ENCODE results near the gene THAP3. TPM values are rescaled to one million over a fixed set of nuclear protein-coding genes. Genes with fewer than 3 reads are reported as not detected.

THAP3 gene
- total and polyA plus RNA-seq, 2 of the 4 experiments (the other 2 are of a cell fraction), result 14.2 to 14.9 TPM

GRCh38 chr1:6645018-6645417 is 20.4 kb downstream of the THAP3 start:
- dilution Hi-C loops (cut with HindIII; ENCODE audit: low sequenced_read_pairs, unreplicated experiment), result no loop called here
- POLR2A ChIA-PET (ENCODE audit: unreplicated experiment), result no interaction called here
- no peak overlapping the region for H3K18ac ChIP-seq (ENCODE audit: low read depth, low read length)

More at GRCh38 chr1:6645018-6645417, 20.4 kb downstream of the THAP3 start:
- Histone ChIP-seq H3K27ac (ENCODE audit: insufficient read depth, low read length) (no peak overlapping the region), H2BK5ac (ENCODE audit: low read depth, low read length, poor library complexity, severe bottlenecking) (no peak overlapping the region), H4K91ac (ENCODE audit: insufficient read depth, low read depth, low read length) (no peak overlapping the region), H3K4me3 (ENCODE audit: insufficient read depth, low read depth, low read length) (no peak overlapping the region), H3K9me1 (ENCODE audit: insufficient read depth, low read length) (no peaks in the 10 kb centered on the region; the same call in 1 of the 2 replicates), H4K8ac (ENCODE audit: low read depth in 2 of 2, low read length in 2 of 2) (no peak overlapping the region), H2AK5ac (ENCODE audit: low read depth, low read length) (no peak overlapping the region), H3K23ac (ENCODE audit: low read depth, low read length) (no peak overlapping the region), H3K14ac (replicated peaks; ENCODE audit: low read depth, low read length) (no peak overlapping the region), H4K5ac (ENCODE audit: low read depth, low read length) (no peak overlapping the region), H2BK20ac (ENCODE audit: low read depth, low read length) (no peak overlapping the region), H3K4me2 (ENCODE audit: low read depth, low read length) (no peak overlapping the region), H2AK9ac (replicated peaks; ENCODE audit: low read depth, low read length, poor library complexity) (no peak overlapping the region), H2BK120ac (ENCODE audit: low read depth, low read length) (no peak overlapping the region), H3K36me3 (ENCODE audit: control insufficient read depth, insufficient read depth, low read length) (peaks cover 32% of the 10 kb centered on the region), H3K79me1 (ENCODE audit: low read depth in 1 of 2, low read length in 2 of 2) (no peaks in the 10 kb centered on the region), H3K4me1 (ENCODE audit: control insufficient read depth, insufficient read depth, low read length) (no peaks in the 10 kb centered on the region), H2BK15ac (ENCODE audit: low read depth, low read length) (no peak overlapping the region), H3K56ac (ENCODE audit: extremely low read depth, insufficient read depth, low read length) (no peak overlapping the region), H3K27me3 (ENCODE audit: control insufficient read depth, insufficient read depth, low read length) (no peaks in the 10 kb centered on the region), H3K4ac (ENCODE audit: low read depth, low read length) (no peak overlapping the region), H4K20me1 (ENCODE audit: insufficient read depth, low read length) (0 out of 2 replicates have a peak, but pooled peaks cover 4% of the 10 kb centered on the region), H2AFZ (replicated peaks; ENCODE audit: low read length, poor library complexity) (no peak overlapping the region), H3K9me3 (ENCODE audit: control insufficient read depth, insufficient read depth, low read length) (no peaks in the 10 kb centered on the region), H3K9ac (ENCODE audit: low read depth, low read length) (no peak overlapping the region)
- no peak for ATAC-seq (ENCODE audit: low read depth)
- DNase-seq, result no peak
- TF ChIP-seq FOS (IDR thresholded peaks at IDR 0.05; ENCODE audit: low read depth, low read length) (no peak), BHLHE40 (IDR thresholded peaks at IDR 0.05; ENCODE audit: low read depth, low read length) (no peak), MAFK (IDR thresholded peaks at IDR 0.05; ENCODE audit: low read depth, low read length) (no peak), USF2 (IDR thresholded peaks at IDR 0.05; ENCODE audit: low read depth, low read length) (no peak), CEBPB (IDR thresholded peaks at IDR 0.05; ENCODE audit: low read depth, low read length) (no peak), MXI1 (IDR thresholded peaks at IDR 0.05; ENCODE audit: borderline replicate concordance, low read depth, low read length) (no peak), MAZ (IDR thresholded peaks at IDR 0.05; ENCODE audit: borderline replicate concordance, low read depth, low read length) (no peak), SMC3 (IDR thresholded peaks at IDR 0.05; ENCODE audit: low read depth, low read length) (no peak), RCOR1 (IDR thresholded peaks at IDR 0.05; ENCODE audit: insufficient replicate concordance, low read length) (no peak), CHD1 (IDR thresholded peaks at IDR 0.05; ENCODE audit: low read depth, low read length) (no peak), RFX5 (IDR thresholded peaks at IDR 0.05; ENCODE audit: low read depth, low read length) (no peak), RAD21 (IDR thresholded peaks at IDR 0.05; ENCODE audit: low read length) (no peak), POLR2A (IDR thresholded peaks at IDR 0.05; ENCODE audit: low read depth, low read length) (no peak), NFE2L2 (IDR thresholded peaks at IDR 0.05; ENCODE audit: low read depth, low read length) (no peak)
- TF ChIP-seq, protein P1, sequence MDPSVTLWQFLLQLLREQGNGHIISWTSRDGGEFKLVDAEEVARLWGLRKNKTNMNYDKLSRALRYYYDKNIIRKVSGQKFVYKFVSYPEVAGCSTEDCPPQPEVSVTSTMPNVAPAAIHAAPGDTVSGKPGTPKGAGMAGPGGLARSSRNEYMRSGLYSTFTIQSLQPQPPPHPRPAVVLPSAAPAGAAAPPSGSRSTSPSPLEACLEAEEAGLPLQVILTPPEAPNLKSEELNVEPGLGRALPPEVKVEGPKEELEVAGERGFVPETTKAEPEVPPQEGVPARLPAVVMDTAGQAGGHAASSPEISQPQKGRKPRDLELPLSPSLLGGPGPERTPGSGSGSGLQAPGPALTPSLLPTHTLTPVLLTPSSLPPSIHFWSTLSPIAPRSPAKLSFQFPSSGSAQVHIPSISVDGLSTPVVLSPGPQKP (IDR thresholded peaks at IDR 0.05; ENCODE audit: borderline replicate concordance, low read depth, low read length), result no peak
- TF ChIP-seq, protein P2, sequence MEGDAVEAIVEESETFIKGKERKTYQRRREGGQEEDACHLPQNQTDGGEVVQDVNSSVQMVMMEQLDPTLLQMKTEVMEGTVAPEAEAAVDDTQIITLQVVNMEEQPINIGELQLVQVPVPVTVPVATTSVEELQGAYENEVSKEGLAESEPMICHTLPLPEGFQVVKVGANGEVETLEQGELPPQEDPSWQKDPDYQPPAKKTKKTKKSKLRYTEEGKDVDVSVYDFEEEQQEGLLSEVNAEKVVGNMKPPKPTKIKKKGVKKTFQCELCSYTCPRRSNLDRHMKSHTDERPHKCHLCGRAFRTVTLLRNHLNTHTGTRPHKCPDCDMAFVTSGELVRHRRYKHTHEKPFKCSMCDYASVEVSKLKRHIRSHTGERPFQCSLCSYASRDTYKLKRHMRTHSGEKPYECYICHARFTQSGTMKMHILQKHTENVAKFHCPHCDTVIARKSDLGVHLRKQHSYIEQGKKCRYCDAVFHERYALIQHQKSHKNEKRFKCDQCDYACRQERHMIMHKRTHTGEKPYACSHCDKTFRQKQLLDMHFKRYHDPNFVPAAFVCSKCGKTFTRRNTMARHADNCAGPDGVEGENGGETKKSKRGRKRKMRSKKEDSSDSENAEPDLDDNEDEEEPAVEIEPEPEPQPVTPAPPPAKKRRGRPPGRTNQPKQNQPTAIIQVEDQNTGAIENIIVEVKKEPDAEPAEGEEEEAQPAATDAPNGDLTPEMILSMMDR (conservative IDR thresholded peaks at IDR 0.05; ENCODE audit: low read depth, low read length), result no peak
- WGBS, 2 experiments (ENCODE audit: extremely low coverage in 2 of 2, insufficient read length in 1 of 2), result 91% methylated on average over 3 of the region's 7 CpGs; no CpG with 5 or more reads in 1 of the 2 experiments
- CTCF ChIA-PET, result interaction anchor here (0.6 kb wide), 1 partner anchor 75 kb away, joined by 6 read pairs; no protein-coding TSS in a partner anchor
- no TSS peak for BruUV-seq (replicated peaks)
- intact Hi-C loops (cut with micrococcal nuclease), result no loop called here
- in situ Hi-C loops (cut with MboI; ENCODE audit: low sequenced_read_pairs), result loop anchor here (10.0 kb wide), 1 partner anchor 150 kb away; the partner anchor contains the start of gene PLEKHG5
